Right hindlimb (tissue), 1 donor: ENCODE measurements around the gene ANKRD11.
A peak's percentile ranks its signal among the peaks of the same experiment; 100 is the strongest.
"Not testable (repeated sequence)": the region's sequence is repeated elsewhere in the genome, so short reads cannot be mapped to it uniquely, and the experiment has no call there.

ENCODE experiments used
- DNase-seq: peaks from one replicate; pipeline ENCODE4 v3.0.0-alpha.2; 2018

The ANKRD11 gene

GRCh38 chr16:89341697-89342694 lies 148.4 kb downstream of the ANKRD11 start:
- DNase-seq = no peak

- DNase-seq = no peak
Measured at GRCh38 chr16:89341279-89341678, 149.1 kb downstream of the ANKRD11 start.

- DNase-seq = no peak
Measured at GRCh38 chr16:89338863-89339262, 151.5 kb downstream of the ANKRD11 start.

GRCh38 chr16:89337965-89338364 lies 152.4 kb downstream of the ANKRD11 start:
- DNase-seq = no peak

- DNase-seq = no peak
Measured at GRCh38 chr16:89335803-89336485, 154.4 kb downstream of the ANKRD11 start.

- DNase-seq = no peak
Measured at GRCh38 chr16:89334988-89335802, 155.2 kb downstream of the ANKRD11 start.

GRCh38 chr16:89334461-89334860 lies 155.9 kb downstream of the ANKRD11 start:
- no peak for DNase-seq

GRCh38 chr16:89334050-89334449 lies 156.3 kb downstream of the ANKRD11 start:
- DNase-seq = no peak

GRCh38 chr16:89333401-89334001 lies 156.9 kb downstream of the ANKRD11 start:
- DNase-seq = peak; percentile 74

GRCh38 chr16:89332902-89333245 lies 157.5 kb downstream of the ANKRD11 start:
- no peak for DNase-seq

- DNase-seq = no peak
Measured at GRCh38 chr16:89332243-89332901, 158.0 kb downstream of the ANKRD11 start.

GRCh38 chr16:89331371-89332109 lies 158.8 kb downstream of the ANKRD11 start:
- DNase-seq = no peak

GRCh38 chr16:89330177-89330856 lies 160.0 kb downstream of the ANKRD11 start:
- DNase-seq = no peak

- not testable (repeated sequence) for DNase-seq
Measured at GRCh38 chr16:89329830-89330176, 160.6 kb downstream of the ANKRD11 start.

- DNase-seq = not testable (repeated sequence)
Measured at GRCh38 chr16:89328412-89329400, 161.7 kb downstream of the ANKRD11 start.

GRCh38 chr16:89326721-89327120 lies 163.6 kb downstream of the ANKRD11 start:
- DNase-seq = no peak

- DNase-seq = no peak
Measured at GRCh38 chr16:89325861-89326471, 164.4 kb downstream of the ANKRD11 start.

- no peak for DNase-seq
Measured at GRCh38 chr16:89324056-89325010, 166.0 kb downstream of the ANKRD11 start.
